GM20431 (cell line): ENCODE data around the gene EDNRA.

ENCODE experiments used
- in situ Hi-C: fragments of 300-500 bp; cut with MseI, MboI; formaldehyde crosslinking; loops from one replicate; pipeline ENCODE4 v1.15.0; 2020; ENCODE audit warnings: low sequenced_read_pairs; ENCODE audit not compliant: unreplicated experiment

The EDNRA gene

GRCh38 chr4:147582386-147583060, 101.6 kb downstream of the EDNRA start:
- in situ Hi-C loops = loop anchor here (25.0 kb wide), 1 partner anchor 420 kb away; no protein-coding TSS in a partner anchor

- in situ Hi-C loops = loop anchor here (25.0 kb wide), 1 partner anchor 422 kb away; no protein-coding TSS in a partner anchor
These were observed 103.0 kb downstream of the EDNRA start for GRCh38 chr4:147583876-147584275.

GRCh38 chr4:147586032-147586431, 105.1 kb downstream of the EDNRA start:
- in situ Hi-C loops = loop anchor here (25.0 kb wide), 1 partner anchor 424 kb away; no protein-coding TSS in a partner anchor

GRCh38 chr4:147586637-147587036, 105.7 kb downstream of the EDNRA start:
- in situ Hi-C loops = loop anchor here (25.0 kb wide), 1 partner anchor 424 kb away; no protein-coding TSS in a partner anchor

GRCh38 chr4:147587041-147587440, 106.1 kb downstream of the EDNRA start:
- in situ Hi-C loops = loop anchor here (25.0 kb wide), 1 partner anchor 425 kb away; no protein-coding TSS in a partner anchor

GRCh38 chr4:147589586-147589985, 108.7 kb downstream of the EDNRA start:
- in situ Hi-C loops = loop anchor here (25.0 kb wide), 1 partner anchor 427 kb away; no protein-coding TSS in a partner anchor

GRCh38 chr4:147590249-147590920, 109.5 kb downstream of the EDNRA start:
- in situ Hi-C loops = loop anchor here (25.0 kb wide), 1 partner anchor 428 kb away; no protein-coding TSS in a partner anchor

- in situ Hi-C loops = loop anchor here (25.0 kb wide), 1 partner anchor 429 kb away; no protein-coding TSS in a partner anchor
These were observed 110.2 kb downstream of the EDNRA start for GRCh38 chr4:147591106-147591505.

- in situ Hi-C loops = loop anchor here (25.0 kb wide), 1 partner anchor 432 kb away; no protein-coding TSS in a partner anchor
These were observed 113.2 kb downstream of the EDNRA start for GRCh38 chr4:147594107-147594506.
